Activated CD8-positive, alpha-beta memory T cell treated with anti-CD3 and anti-CD28 coated beads, Interleukin-2, amount 10 ng/mL, durations not matched to agents 7 days and 5 days (primary cell): ENCODE results near the gene RFX3. TPM values are rescaled to one million over a fixed set of nuclear protein-coding genes. Genes with fewer than 3 reads are reported as not detected.

ENCODE experiments used
- ATAC-seq: fragments of 150-1000 bp; cut with Tn5 transposase; one replicate; pipeline ENCODE4 v1.10.0; 2021; ENCODE audit warnings: moderate library complexity
- CTCF ChIA-PET: fragments of 350-600 bp; sonication (Branson Sonifier 250); formaldehyde crosslinking; loops from one replicate; lab custom pipeline; 2021; ENCODE audit warnings: antibody characterized with exemption; lab: Charles Lee
- DNase-seq: peaks from one replicate; pipeline ENCODE4 v3.0.0-alpha.2; 2020
- H3K27ac Mint-ChIP-seq: one replicate; pipeline ENCODE4 v1.8.0; 2021; ENCODE audit warnings: mild to moderate bottlenecking, mixed read lengths
- H3K27me3 Mint-ChIP-seq: one replicate; pipeline ENCODE4 v1.8.0; 2021; ENCODE audit warnings: mixed read lengths
- H3K36me3 Mint-ChIP-seq: one replicate; pipeline ENCODE4 v1.8.0; 2021; ENCODE audit warnings: mild to moderate bottlenecking, mixed read lengths
- H3K4me1 Mint-ChIP-seq: one replicate; pipeline ENCODE4 v1.8.0; 2021; ENCODE audit warnings: mixed read lengths
- H3K4me3 Mint-ChIP-seq: one replicate; pipeline ENCODE4 v1.8.0; 2021; ENCODE audit warnings: mild to moderate bottlenecking, moderate library complexity, mixed read lengths
- H3K9me3 Mint-ChIP-seq: one replicate; pipeline ENCODE4 v1.8.0; 2022; ENCODE audit warnings: low read depth, mixed read lengths
- total RNA-seq, 2 experiments: library from RNA; stranded (reverse); gene quantifications; one replicate each; pipeline ENCODE4 v1.2.3, GENCODE V29; 2021

Gene RFX3
- total RNA-seq, 2 experiments from 2014 or later: 9.1 to 11.5 TPM

- no peak overlapping the region for H3K27ac Mint-ChIP-seq
- H3K36me3 Mint-ChIP-seq: no peaks in the 10 kb centered on the region
- ATAC-seq: no peak
- CTCF ChIA-PET: no interaction called here
- H3K27me3 Mint-ChIP-seq: peaks cover 39% of the 10 kb centered on the region
- no peaks in the 10 kb centered on the region for H3K9me3 Mint-ChIP-seq
- no peaks in the 10 kb centered on the region for H3K4me1 Mint-ChIP-seq
- DNase-seq: no peak
- no peak overlapping the region for H3K4me3 Mint-ChIP-seq
These were observed 355.0 kb downstream of the RFX3 start for GRCh38 chr9:3170819-3171218.
